Choroid plexus epithelial cell (primary cell): ENCODE data around the gene CDH22.

ENCODE experiments used
- DNase-seq: peaks from one replicate; pipeline ENCODE4 v3.0.0-alpha.2; 2010; ENCODE audit warnings: low read depth
- H3K4me3 ChIP-seq: 2 replicates; pipeline ENCODE4 v1.5.1; 2011; ENCODE audit warnings: low read depth, mild to moderate bottlenecking, control low read depth, low read length, moderate library complexity
- CTCF ChIP-seq: conservative IDR thresholded peaks from 2 replicates; pipeline ENCODE4 v1.5.1; 2011; ENCODE audit warnings: low read depth, mild to moderate bottlenecking, control low read depth, inconsistent platforms, low read length, moderate library complexity

CDH22 gene

GRCh38 chr20:46328200-46328882, 20.0 kb upstream of the CDH22 start:
- no peak for TF ChIP-seq CTCF
- no peak for DNase-seq
- no peak overlapping the region for H3K4me3 ChIP-seq

GRCh38 chr20:46327557-46327956, 19.3 kb upstream of the CDH22 start:
- no peak for DNase-seq
- no peak for TF ChIP-seq CTCF
- no peak overlapping the region for H3K4me3 ChIP-seq

GRCh38 chr20:46325789-46326188, 17.5 kb upstream of the CDH22 start:
- no peak for TF ChIP-seq CTCF
- no peak for DNase-seq
- no peak overlapping the region for H3K4me3 ChIP-seq

- peak; percentile 58 for DNase-seq
- H3K4me3 ChIP-seq = no peak overlapping the region
- peak; percentile 62 for TF ChIP-seq CTCF
Observed at GRCh38 chr20:46324960-46325703, 16.8 kb upstream of the CDH22 start.

GRCh38 chr20:46324379-46324778, 16.1 kb upstream of the CDH22 start:
- no peak for DNase-seq
- no peak for TF ChIP-seq CTCF
- no peak overlapping the region for H3K4me3 ChIP-seq

- no peak for DNase-seq
- TF ChIP-seq CTCF = no peak
- H3K4me3 ChIP-seq = no peak overlapping the region
Observed at GRCh38 chr20:46323557-46323956, 15.3 kb upstream of the CDH22 start.

GRCh38 chr20:46322641-46323040, 14.3 kb upstream of the CDH22 start:
- no peak for DNase-seq
- H3K4me3 ChIP-seq = no peak overlapping the region
- TF ChIP-seq CTCF = no peak
